Esophagus muscularis mucosa (tissue), 4 donors: ENCODE data around the gene TIMM8B. TPM values are rescaled to one million over a fixed set of nuclear protein-coding genes. Genes with fewer than 3 reads are reported as not detected.
"Not testable (repeated sequence)": the region's sequence is repeated elsewhere in the genome, so short reads cannot be mapped to it uniquely, and the experiment has no call there.

Experiments used
- DNase-seq: peaks from one replicate; pipeline ENCODE4 v3.0.0-alpha.2; 2017; ENCODE audit errors: extremely low spot score
- H3K27ac ChIP-seq, 4 donors: fragments of 200-600 bp; sonication (generic); replicated peaks in 1 of 4; 1 replicate in 3 of 4; 2 replicates in 1 of 4; pipeline ENCODE4 v1.5.1; 2016 to 2019; ENCODE audit warnings: mild to moderate bottlenecking in 1 of 4
- H3K27me3 ChIP-seq, 4 donors: fragments of 200-600 bp; sonication (generic); one replicate each; pipeline versions ENCODE4 v1.5.1 to v1.6.0; 2016 to 2019
- H3K36me3 ChIP-seq, 4 donors: fragments of 200-600 bp; sonication (generic); one replicate each; pipeline ENCODE4 v1.5.1; 2016 to 2019
- H3K4me1 ChIP-seq, 4 donors: fragments of 200-600 bp; sonication (generic); one replicate each; pipeline ENCODE4 v1.5.1; 2016 to 2019
- H3K4me3 ChIP-seq, 4 donors: fragments of 200-600 bp; sonication (generic); 1 replicate in 2 of 4; 2 replicates in 2 of 4; pipeline ENCODE4 v1.5.1; 2016 to 2019; ENCODE audit warnings: mild to moderate bottlenecking in 4 of 4, moderate library complexity in 1 of 4
- H3K9me3 ChIP-seq, 4 donors: fragments of 200-600 bp; sonication (generic); 1 replicate in 3 of 4; 2 replicates in 1 of 4; pipeline ENCODE4 v1.5.1; 2016 to 2019
- CTCF ChIP-seq, 3 experiments: fragments of 200-600 bp in 2 of 3; fragments of 450-650 bp in 1 of 3; sonication (generic) in 2 of 3; IDR thresholded peaks; one replicate each; pipeline ENCODE4 v1.5.1; 2017 to 2019; ENCODE audit warnings: antibody characterized with exemption in 3 of 3, mild to moderate bottlenecking in 2 of 3, moderate library complexity in 1 of 3
- EP300 ChIP-seq: sonication (generic); formaldehyde crosslinking; IDR thresholded peaks from one replicate; pipeline ENCODE4 v1.6.1; 2017; ENCODE audit warnings: antibody characterized with exemption
- POLR2A ChIP-seq: fragments of 450-650 bp; IDR thresholded peaks from one replicate; pipeline ENCODE4 v1.6.1; 2017; ENCODE audit warnings: antibody characterized with exemption, moderate library complexity, mild to moderate bottlenecking, low read depth
- POLR2AphosphoS5 ChIP-seq, 2 donors: sonication (generic); formaldehyde crosslinking; IDR thresholded peaks; one replicate each; pipeline ENCODE4 v1.6.1; 2017; ENCODE audit warnings: antibody characterized with exemption in 2 of 2
- WGBS: methylation state at CpG from one replicate; pipeline ENCODE4 v1.1.5; 2018; 5-methylcytosine and 5-hydroxymethylcytosine counted together
- intact Hi-C: fragments of 100-400 bp; cut with DNase I; formaldehyde crosslinking; loops from one replicate; pipeline ENCODE4 v1.15.1; 2023
- total RNA-seq, 4 donors: library from RNA; depleted of rRNA; stranded (reverse); fragments of >200 nt; gene quantifications; one replicate each; pipeline versions ENCODE4 v1.1.0 to v1.2.1, GENCODE V29; 2016

Gene TIMM8B
- total RNA-seq, 4 donors from 2014 or later = 27.8 to 57.7 (median 30.9) TPM

DNA sequence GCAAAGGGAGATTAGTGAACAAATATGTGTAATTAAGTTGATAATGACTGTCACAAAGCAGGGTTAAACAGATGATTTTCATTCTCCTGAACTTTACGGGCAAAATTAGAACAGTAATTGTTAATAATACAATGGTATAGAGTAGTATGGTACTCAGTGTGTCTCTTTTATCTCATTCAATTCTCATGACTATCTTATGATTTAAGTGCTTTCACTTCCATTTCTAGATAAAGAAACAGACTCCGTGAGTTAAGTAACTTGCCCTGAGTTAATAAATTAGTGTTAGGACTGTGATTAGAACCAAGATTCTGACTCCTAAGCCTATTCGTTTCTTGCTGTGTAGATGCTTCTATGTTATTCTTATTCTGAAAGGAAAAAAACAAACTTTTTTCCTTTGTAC lies 34.8 kb downstream of the TIMM8B start:
- TF ChIP-seq EP300 (no peak), CTCF (IDR thresholded peaks at IDR 0.05) (no peak), POLR2AphosphoS5 (IDR thresholded peaks at IDR 0.05) (no peak), POLR2A (no peak)
- 88% methylated on average over 3 of the region's 3 CpGs for WGBS
- intact Hi-C loops = no loop called here

GRCh38 chr11:112050721-112051120 lies 35.8 kb downstream of the TIMM8B start:
- intact Hi-C loops = no loop called here
- Histone ChIP-seq H3K27me3 (no peaks in the 10 kb centered on the region), H3K4me1 (peaks cover 0 to 9% (median 3%) of the 10 kb centered on the region in 4 donors), H3K36me3 (peaks cover 25 to 86% (median 72%) of the 10 kb centered on the region in 4 donors), H3K4me3 (no peak overlapping the region), H3K27ac (no peak overlapping the region), H3K9me3 (no peaks in the 10 kb centered on the region)
- no peak for TF ChIP-seq EP300
- TF ChIP-seq POLR2AphosphoS5 (IDR thresholded peaks at IDR 0.05) = no peak
- TF ChIP-seq POLR2A = no peak
- TF ChIP-seq CTCF (IDR thresholded peaks at IDR 0.05) = no peak
- DNase-seq = no peak
- WGBS = 83% methylated on average over 3 of the region's 3 CpGs

More for the DNA sequence above, 34.8 kb downstream of the TIMM8B start:
- no peak overlapping the region for H3K27ac ChIP-seq
- no peak overlapping the region for H3K4me3 ChIP-seq
- H3K4me1 ChIP-seq = peaks cover 0 to 9% (median 3%) of the 10 kb centered on the region in 4 donors
- DNase-seq = no peak
- peaks cover 21 to 84% (median 64%) of the 10 kb centered on the region in 4 donors for H3K36me3 ChIP-seq
- H3K9me3 ChIP-seq = no peaks in the 10 kb centered on the region
- no peaks in the 10 kb centered on the region for H3K27me3 ChIP-seq

DNA sequence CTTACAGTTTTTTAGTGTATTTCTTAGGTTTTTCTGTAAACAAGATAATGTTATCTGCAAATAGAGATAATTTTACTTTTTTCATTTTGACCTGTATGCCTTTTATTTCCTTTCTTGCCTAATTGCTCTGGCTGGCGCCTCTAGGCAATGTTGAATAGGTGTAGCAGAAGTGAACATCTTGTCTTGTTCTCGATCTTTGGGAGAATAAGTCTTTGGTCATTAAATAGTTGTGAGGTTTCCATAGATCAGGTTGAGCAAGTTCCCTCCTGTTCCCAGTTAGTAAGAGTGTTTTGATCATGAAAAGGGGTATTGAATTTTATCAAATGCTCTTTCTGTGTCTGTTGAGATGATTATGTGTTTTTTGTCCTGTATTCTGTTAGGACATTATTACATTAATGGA lies 36.8 kb downstream of the TIMM8B start:
- Histone ChIP-seq H3K27ac (no peak overlapping the region), H3K4me3 (no peak overlapping the region), H3K36me3 (peaks cover 34 to 87% (median 74%) of the 10 kb centered on the region in 4 donors), H3K27me3 (no peaks in the 10 kb centered on the region), H3K4me1 (peaks cover 0 to 9% (median 3%) of the 10 kb centered on the region in 4 donors), H3K9me3 (no peaks in the 10 kb centered on the region)
- TF ChIP-seq POLR2A (no peak), CTCF (IDR thresholded peaks at IDR 0.05) (no peak), EP300 (no peak), POLR2AphosphoS5 (IDR thresholded peaks at IDR 0.05) (no peak)
- WGBS = 48% methylated on average over 2 of the region's 2 CpGs
- DNase-seq = no peak
- intact Hi-C loops = no loop called here

GRCh38 chr11:112048256-112048655 lies 38.3 kb downstream of the TIMM8B start:
- intact Hi-C loops, H3K4me3 ChIP-seq, H3K9me3 ChIP-seq, H3K4me1 ChIP-seq, DNase-seq, H3K27me3 ChIP-seq: not testable (repeated sequence)
- 95% methylated on average over 3 of the region's 3 CpGs for WGBS
- Histone ChIP-seq H3K27ac (peak overlapping the region in 3 of 4 donors; percentile 2 to 45 (median 31)), H3K36me3 (peaks cover 38 to 86% (median 68%) of the 10 kb centered on the region in 4 donors)

DNA sequence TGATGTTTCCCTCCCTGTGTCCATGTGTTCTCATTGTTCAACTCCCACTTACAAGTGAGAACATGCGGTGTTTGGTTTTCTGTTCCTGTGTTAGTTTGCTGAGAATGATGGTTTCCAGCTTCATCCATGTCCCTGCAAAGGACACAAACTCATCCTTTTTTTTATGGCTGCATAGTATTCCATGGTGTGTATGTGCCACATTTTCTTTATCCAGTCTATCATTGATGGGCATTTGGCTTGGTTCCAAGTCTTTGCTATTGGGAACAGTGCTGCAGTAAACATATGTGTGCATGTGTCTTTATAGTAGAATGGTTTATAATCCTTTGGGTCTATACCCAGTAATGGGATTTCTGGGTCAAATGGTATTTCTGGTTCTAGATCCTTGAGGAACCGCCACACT lies 39.9 kb downstream of the TIMM8B start:
- H3K4me1 ChIP-seq, intact Hi-C loops, DNase-seq, H3K4me3 ChIP-seq, H3K27me3 ChIP-seq, H3K27ac ChIP-seq, H3K9me3 ChIP-seq: not testable (repeated sequence)
- H3K36me3 ChIP-seq = peaks cover 28 to 80% (median 56%) of the 10 kb centered on the region in 4 donors
- WGBS = 97% methylated on average over 2 of the region's 2 CpGs

- no peak for DNase-seq
- Histone ChIP-seq H3K4me1 (peaks cover 0 to 9% (median 3%) of the 10 kb centered on the region in 4 donors), H3K27me3 (no peaks in the 10 kb centered on the region), H3K36me3 (peaks cover 21 to 74% (median 53%) of the 10 kb centered on the region in 4 donors), H3K4me3 (no peak overlapping the region), H3K9me3 (no peaks in the 10 kb centered on the region), H3K27ac (no peak overlapping the region)
- intact Hi-C loops = no loop called here
- 100% methylated on average over 4 of the region's 4 CpGs for WGBS
- TF ChIP-seq CTCF (IDR thresholded peaks at IDR 0.05) (no peak), POLR2AphosphoS5 (IDR thresholded peaks at IDR 0.05) (no peak), POLR2A (no peak), EP300 (no peak)
Observed at GRCh38 chr11:112044961-112045360, 41.6 kb downstream of the TIMM8B start.
